Uterus (tissue), 4 donors: ENCODE measurements around the gene NUDT22. TPM values are rescaled to one million over a fixed set of nuclear protein-coding genes. Genes with fewer than 3 reads are reported as not detected.
A peak's percentile ranks its signal among the peaks of the same experiment; 100 is the strongest.

Experiments used
- DNase-seq, 2 donors: peaks; one replicate each; pipeline ENCODE4 v3.0.0-alpha.2; 2019 to 2020
- H3K27ac ChIP-seq, 2 donors: fragments of 200-600 bp; sonication (generic); 1 replicate in 1 of 2; 2 replicates in 1 of 2; pipeline ENCODE4 v1.5.1; 2016 to 2018
- H3K27me3 ChIP-seq, 2 donors: fragments of 200-600 bp; sonication (generic); one replicate each; pipeline ENCODE4 v1.5.1; 2018 to 2019; ENCODE audit warnings: control low read depth in 1 of 2
- H3K36me3 ChIP-seq, 2 donors: fragments of 200-600 bp; sonication (generic); one replicate each; pipeline ENCODE4 v1.5.1; 2019; ENCODE audit warnings: control low read depth in 1 of 2
- H3K4me1 ChIP-seq, 2 donors: fragments of 200-600 bp; sonication (generic); one replicate each; pipeline ENCODE4 v1.5.1; 2018 to 2019; ENCODE audit warnings: control low read depth in 1 of 2
- H3K4me3 ChIP-seq, 2 donors: fragments of 200-600 bp; sonication (generic); 1 replicate in 1 of 2; 2 replicates in 1 of 2; pipeline ENCODE4 v1.5.1; 2018 to 2019; ENCODE audit warnings: mild to moderate bottlenecking in 1 of 2
- H3K9me3 ChIP-seq, 2 donors: fragments of 200-600 bp; sonication (generic); one replicate each; pipeline ENCODE4 v1.5.1; 2019; ENCODE audit warnings: control low read depth in 1 of 2
- CTCF ChIP-seq, 4 experiments: fragments of 200-600 bp in 2 of 4; fragments of 450-650 bp in 2 of 4; sonication (generic) in 2 of 4; IDR thresholded peaks; one replicate each; pipeline ENCODE4 v1.5.1; 2016 to 2019; ENCODE audit warnings: antibody characterized with exemption in 4 of 4, mild to moderate bottlenecking in 2 of 4, moderate library complexity in 1 of 4
- POLR2A ChIP-seq, 2 donors: fragments of 450-650 bp; IDR thresholded peaks; one replicate each; pipeline ENCODE4 v1.6.1; 2016; ENCODE audit warnings: antibody characterized with exemption in 2 of 2, mild to moderate bottlenecking in 1 of 2, moderate library complexity in 1 of 2
- intact Hi-C: fragments of 100-400 bp; cut with DNase I; formaldehyde crosslinking; loops from one replicate; pipeline ENCODE4 v1.15.1; 2023; ENCODE audit warnings: low total_unique reads
- total RNA-seq, 4 donors: library from RNA; depleted of rRNA in 3 of 4; stranded (reverse); fragments of >200 nt in 3 of 4; gene quantifications; one replicate each; pipeline versions ENCODE4 v1.1.0 to v1.2.4, GENCODE V29; 2014 to 2023
- donor health status: DM: yes; HTN: yes; CAD: no.

NUDT22 gene
- total RNA-seq, 4 donors from 2014 or later = 10.8 to 44.9 (median 34.0) TPM

GRCh38 chr11:64249038-64249437 is 23.0 kb downstream of the NUDT22 start:
- DNase-seq = no peak
- intact Hi-C loops = no loop called here
- Histone ChIP-seq H3K27ac (no peak overlapping the region), H3K9me3 (no peaks in the 10 kb centered on the region), H3K27me3 (no peaks in the 10 kb centered on the region), H3K36me3 (no peaks in the 10 kb centered on the region), H3K4me3 (no peak overlapping the region), H3K4me1 (peaks cover 0 to 16% of the 10 kb centered on the region in 2 donors)
- no peak for TF ChIP-seq POLR2A (IDR thresholded peaks at IDR 0.05)
- no peak for TF ChIP-seq CTCF (IDR thresholded peaks at IDR 0.05)

DNA sequence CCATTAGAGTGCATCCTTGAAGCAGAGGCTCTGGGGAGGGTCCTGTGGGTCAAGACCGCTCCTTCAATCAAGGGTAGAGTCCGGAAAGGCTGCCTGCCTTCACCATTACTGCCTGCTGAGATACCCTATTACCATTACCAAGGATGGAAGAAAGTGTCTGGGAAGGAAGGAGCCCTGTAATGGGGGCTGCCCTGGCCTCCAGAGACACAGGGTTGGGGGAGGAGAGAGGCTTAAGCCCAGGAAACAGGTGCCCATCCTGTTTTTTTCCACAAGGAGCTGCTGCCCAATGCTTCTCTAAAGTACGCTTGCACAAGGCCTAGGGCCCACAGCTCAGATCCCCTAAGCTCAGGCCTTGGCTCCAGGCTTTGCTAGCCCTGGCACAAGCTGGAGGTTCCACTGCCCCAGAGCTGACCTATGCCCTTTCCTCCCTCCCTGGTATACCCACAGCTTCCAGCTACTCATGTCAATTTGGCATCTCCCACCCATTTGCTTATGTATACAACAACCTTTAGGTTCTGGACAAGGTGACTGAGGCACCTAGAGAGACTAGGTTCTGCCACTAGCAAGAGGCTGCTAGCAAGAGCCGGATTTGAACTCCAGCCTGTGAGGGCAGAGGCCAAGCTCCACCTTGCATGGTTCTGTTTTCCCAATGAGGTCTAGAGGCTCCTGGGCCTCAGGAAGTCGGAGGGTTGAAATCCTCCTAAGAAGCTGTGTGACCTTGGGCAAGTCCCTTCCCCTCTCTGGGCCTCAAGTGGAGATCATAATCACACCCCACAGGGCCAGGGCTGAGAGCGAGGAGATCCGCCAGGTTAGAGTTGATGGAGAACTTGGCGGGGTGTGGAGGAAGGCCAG is 23.7 kb downstream of the NUDT22 start:
- Histone ChIP-seq H3K4me1 (peaks cover 0 to 16% of the 10 kb centered on the region in 2 donors), H3K27ac (no peak overlapping the region), H3K36me3 (no peaks in the 10 kb centered on the region), H3K9me3 (no peaks in the 10 kb centered on the region), H3K27me3 (no peaks in the 10 kb centered on the region), H3K4me3 (no peak overlapping the region)
- no peak for DNase-seq
- intact Hi-C loops = no loop called here
- TF ChIP-seq CTCF (IDR thresholded peaks at IDR 0.05) = no peak

GRCh38 chr11:64250415-64251015 is 24.4 kb downstream of the NUDT22 start:
- DNase-seq = no peak
- Histone ChIP-seq H3K36me3 (no peaks in the 10 kb centered on the region), H3K27me3 (no peaks in the 10 kb centered on the region), H3K4me1 (peaks cover 0 to 16% of the 10 kb centered on the region in 2 donors), H3K4me3 (peak overlapping the region; percentile 82 to 88), H3K9me3 (no peaks in the 10 kb centered on the region), H3K27ac (peak overlapping the region; percentile 57 to 63)
- intact Hi-C loops = no loop called here
- TF ChIP-seq CTCF (IDR thresholded peaks at IDR 0.05) = no peak
- no peak for TF ChIP-seq POLR2A (IDR thresholded peaks at IDR 0.05)

DNA sequence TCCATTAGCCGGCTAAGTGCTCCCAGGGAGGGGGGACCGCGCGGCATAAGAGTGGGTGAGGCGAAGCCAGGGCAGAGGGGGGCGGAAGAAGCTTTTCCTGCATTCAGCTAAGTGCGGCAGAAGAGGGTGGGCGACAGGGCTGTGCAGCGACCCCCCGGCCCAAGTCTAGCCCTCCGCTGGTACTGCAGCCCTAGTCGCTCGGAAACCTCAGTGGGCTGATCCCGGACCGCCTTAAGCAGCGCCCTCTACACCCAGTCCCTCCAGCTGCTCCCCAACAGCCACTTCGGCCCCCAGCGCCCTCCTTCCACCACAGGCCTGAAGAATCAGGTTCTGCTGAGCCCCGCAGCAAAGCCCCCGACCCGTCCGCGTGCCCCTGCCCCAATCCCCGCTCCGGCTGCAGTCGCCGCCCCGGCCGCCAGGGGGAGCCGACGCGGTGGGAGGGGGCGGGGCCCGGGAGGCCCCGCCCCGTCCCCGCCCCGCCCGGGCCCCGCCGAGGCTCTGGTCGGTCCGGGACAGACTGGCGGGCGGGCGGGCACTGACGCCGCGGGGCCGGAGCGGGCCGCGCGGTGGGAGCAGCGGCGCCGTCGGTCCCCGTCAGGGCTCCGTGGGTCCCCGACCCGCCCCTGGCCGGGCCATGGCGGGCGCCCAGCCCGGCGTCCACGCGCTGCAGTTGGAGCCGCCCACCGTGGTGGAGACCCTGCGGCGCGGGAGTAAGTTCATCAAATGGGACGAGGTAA is 25.1 kb downstream of the NUDT22 start, which contains the start of gene PLCB3:
PLCB3 (plus strand) TSS at position 515 of the 737 bp plus-strand sequence; CDS start at position 635, 120 bp downstream.
- H3K4me3 ChIP-seq = peak within 1 kb of the TSS; percentile 82 to 88
- peak within 1 kb of the TSS; percentile 63 to 75 for H3K27ac ChIP-seq
- TF ChIP-seq POLR2A (IDR thresholded peaks at IDR 0.05) (peak; percentile 82), CTCF (IDR thresholded peaks at IDR 0.05) (peak; percentile 70 to 95 (median 85))
- no peaks in the 10 kb centered on the region for H3K9me3 ChIP-seq
- peak in 1 of 2 donors; percentile 70 for DNase-seq
- H3K27me3 ChIP-seq = no peaks in the 10 kb centered on the region
- H3K36me3 ChIP-seq = no peaks in the 10 kb centered on the region
- intact Hi-C loops = no loop called here
- peaks cover 0 to 16% of the 10 kb centered on the region in 2 donors for H3K4me1 ChIP-seq

GRCh38 chr11:64251753-64252002 is 25.6 kb downstream of the NUDT22 start:
- peak overlapping the region; percentile 63 to 75 for H3K27ac ChIP-seq
- peaks cover 0 to 16% of the 10 kb centered on the region in 2 donors for H3K4me1 ChIP-seq
- intact Hi-C loops = no loop called here

More at GRCh38 chr11:64251753-64252002, 25.6 kb downstream of the NUDT22 start:
- no peak for DNase-seq
- TF ChIP-seq CTCF (IDR thresholded peaks at IDR 0.05) (no peak), POLR2A (IDR thresholded peaks at IDR 0.05) (no peak)
- H3K4me3 ChIP-seq = peak overlapping the region; percentile 82 to 88
- no peaks in the 10 kb centered on the region for H3K27me3 ChIP-seq
- no peaks in the 10 kb centered on the region for H3K9me3 ChIP-seq
- H3K36me3 ChIP-seq = no peaks in the 10 kb centered on the region
